GM18502 (cell line): ENCODE results near the gene CDIP1.

Source experiments
- ATAC-seq: cut with Tn5 transposase; IDR thresholded peaks from one replicate; pipeline ENCODE4 v1.9.1; 2021; ENCODE audit warnings: mild to moderate bottlenecking; ENCODE audit not compliant: unreplicated experiment, poor library complexity

CDIP1 gene

GRCh38 chr16:4463522-4464163, 74.9 kb downstream of the CDIP1 start:
- no peak for ATAC-seq

- ATAC-seq: no peak
Measured at GRCh38 chr16:4461250-4462085, 77.1 kb downstream of the CDIP1 start.

GRCh38 chr16:4460936-4461249, 77.7 kb downstream of the CDIP1 start:
- ATAC-seq: no peak
